LNCaP clone FGC (cell line): ENCODE data around the gene ARF5.

Experiments
- DNase-seq: peaks from one replicate; pipeline ENCODE4 v3.0.0-alpha.2; 2011; ENCODE audit warnings: low read depth
- H3K4me3 ChIP-seq: 2 replicates; pipeline ENCODE4 v1.5.1; 2011; ENCODE audit warnings: mild to moderate bottlenecking, low read depth, low read length, control low read depth
- TF ChIP-seq, protein P1 (sequence below): IDR thresholded peaks from 2 replicates; pipeline ENCODE4 v1.5.1; 2012; ENCODE audit warnings: mild to moderate bottlenecking; ENCODE audit not compliant: control insufficient read depth, insufficient read depth; ENCODE audit errors: extremely low read depth

Gene ARF5

DNA sequence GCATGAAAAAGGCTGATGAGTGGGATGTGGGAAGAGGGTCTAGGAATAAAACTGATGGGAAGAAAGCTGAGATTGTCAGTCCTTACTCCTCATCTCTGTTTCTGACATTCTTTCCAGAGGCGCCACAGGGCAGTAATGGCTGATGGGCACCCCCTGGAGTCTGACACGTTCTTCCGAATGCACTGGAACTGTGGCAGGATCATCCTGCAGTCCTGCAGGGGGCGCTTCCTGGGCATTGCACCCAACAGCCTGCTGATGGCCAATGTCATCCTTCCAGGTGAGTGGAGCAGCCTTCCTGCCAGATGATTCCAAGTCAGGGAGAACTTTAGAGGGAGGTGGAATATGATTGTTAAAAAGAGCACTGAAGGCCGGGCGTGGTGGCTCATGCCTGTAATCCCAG is 10.1 kb downstream of the ARF5 start:
- DNase-seq, result no peak
- TF ChIP-seq, protein P1, sequence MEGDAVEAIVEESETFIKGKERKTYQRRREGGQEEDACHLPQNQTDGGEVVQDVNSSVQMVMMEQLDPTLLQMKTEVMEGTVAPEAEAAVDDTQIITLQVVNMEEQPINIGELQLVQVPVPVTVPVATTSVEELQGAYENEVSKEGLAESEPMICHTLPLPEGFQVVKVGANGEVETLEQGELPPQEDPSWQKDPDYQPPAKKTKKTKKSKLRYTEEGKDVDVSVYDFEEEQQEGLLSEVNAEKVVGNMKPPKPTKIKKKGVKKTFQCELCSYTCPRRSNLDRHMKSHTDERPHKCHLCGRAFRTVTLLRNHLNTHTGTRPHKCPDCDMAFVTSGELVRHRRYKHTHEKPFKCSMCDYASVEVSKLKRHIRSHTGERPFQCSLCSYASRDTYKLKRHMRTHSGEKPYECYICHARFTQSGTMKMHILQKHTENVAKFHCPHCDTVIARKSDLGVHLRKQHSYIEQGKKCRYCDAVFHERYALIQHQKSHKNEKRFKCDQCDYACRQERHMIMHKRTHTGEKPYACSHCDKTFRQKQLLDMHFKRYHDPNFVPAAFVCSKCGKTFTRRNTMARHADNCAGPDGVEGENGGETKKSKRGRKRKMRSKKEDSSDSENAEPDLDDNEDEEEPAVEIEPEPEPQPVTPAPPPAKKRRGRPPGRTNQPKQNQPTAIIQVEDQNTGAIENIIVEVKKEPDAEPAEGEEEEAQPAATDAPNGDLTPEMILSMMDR, result peak; percentile 38
- H3K4me3 ChIP-seq, result no peak overlapping the region

DNA sequence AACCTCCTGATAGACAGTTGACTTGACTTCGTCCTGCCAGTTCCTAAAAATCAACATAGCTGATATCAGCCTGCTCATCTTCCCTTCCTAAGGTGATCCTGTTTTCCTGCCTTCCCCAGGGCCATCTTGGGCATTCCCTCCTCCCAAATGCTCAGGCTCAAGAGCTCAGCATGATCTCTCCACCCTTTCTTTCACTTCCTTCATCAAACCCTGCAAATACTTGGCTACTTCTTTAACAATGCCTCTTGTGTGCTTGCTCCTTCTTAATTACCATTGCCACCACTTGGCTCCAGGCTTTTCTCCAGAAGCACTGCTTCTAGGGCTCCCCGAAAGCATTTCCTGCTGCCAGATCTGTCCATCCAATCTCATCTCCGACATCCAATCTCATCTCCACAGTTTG is 12.7 kb downstream of the ARF5 start:
- TF ChIP-seq, protein P1, result no peak
- no peak for DNase-seq
- no peak overlapping the region for H3K4me3 ChIP-seq

GRCh38 chr7:127608446-127608845 is 20.2 kb downstream of the ARF5 start:
- H3K4me3 ChIP-seq, result no peak overlapping the region
- DNase-seq, result no peak
- TF ChIP-seq, protein P1, result no peak

DNA sequence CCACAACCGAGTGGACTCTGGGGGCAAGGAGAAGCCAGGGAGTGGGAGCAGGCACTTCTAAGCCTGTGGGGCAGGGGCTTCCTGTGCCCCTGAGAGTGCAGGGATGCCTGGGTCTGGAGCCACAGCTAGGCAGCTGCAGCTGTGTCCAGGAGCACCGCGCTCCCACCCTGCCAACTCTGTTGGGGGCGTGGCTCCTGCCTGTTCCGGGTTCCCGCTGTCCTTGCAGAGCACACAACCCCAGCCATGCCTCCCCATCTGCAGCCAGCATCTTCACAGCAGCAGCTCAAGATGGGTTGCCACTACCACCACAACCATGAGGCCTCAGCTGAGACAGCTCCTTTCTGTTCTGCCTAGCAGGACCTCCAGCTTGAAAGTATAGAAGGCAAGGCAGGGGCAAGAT is 21.1 kb downstream of the ARF5 start:
- TF ChIP-seq, protein P1, result no peak
- no peak for DNase-seq

DNA sequence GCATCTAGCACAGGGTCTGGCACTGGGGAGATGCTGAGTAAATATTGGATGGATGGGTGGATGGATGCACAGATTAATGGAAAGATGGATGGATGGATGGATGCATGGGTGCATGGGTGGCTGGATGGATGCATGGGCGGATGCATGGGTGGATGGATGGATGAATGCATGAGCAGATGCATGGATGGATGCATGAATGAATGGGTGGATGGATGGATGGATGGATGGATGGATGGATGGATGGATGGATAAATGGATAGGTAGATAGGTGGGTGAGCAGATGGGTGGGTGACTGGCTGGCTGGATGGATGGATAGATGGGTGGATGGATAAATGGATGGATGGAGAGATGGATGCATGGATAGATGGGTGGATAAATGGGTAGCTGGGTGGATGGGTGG is 24.1 kb downstream of the ARF5 start:
- H3K4me3 ChIP-seq, result no peak overlapping the region
- DNase-seq, result no peak
- TF ChIP-seq, protein P1, result no peak

More for the DNA sequence above, 21.1 kb downstream of the ARF5 start:
- H3K4me3 ChIP-seq, result no peak overlapping the region

DNA sequence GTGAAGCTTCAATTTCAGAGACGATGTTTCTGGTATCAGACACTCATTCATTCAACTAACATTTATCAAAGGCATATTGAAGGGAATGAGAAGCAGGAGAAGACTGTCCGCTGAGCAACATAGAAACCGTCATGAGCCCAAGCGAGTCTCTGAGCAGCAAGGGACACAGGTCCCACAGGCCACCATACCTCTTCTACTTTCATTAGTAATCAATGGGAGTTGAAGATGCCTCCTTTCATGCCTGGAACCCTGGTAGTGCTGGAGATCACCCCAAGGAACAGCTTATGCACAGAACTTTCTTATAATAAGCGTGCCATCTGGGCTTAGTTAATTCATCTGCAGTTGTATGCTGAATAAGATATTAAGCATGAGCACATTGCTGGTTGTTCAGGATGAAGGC is 28.5 kb downstream of the ARF5 start:
- TF ChIP-seq, protein P1, result no peak
- DNase-seq, result no peak
- no peak overlapping the region for H3K4me3 ChIP-seq

GRCh38 chr7:127618042-127618441 is 29.8 kb downstream of the ARF5 start, which contains the start of gene PAX4:
Gene PAX4, minus strand, starts transcription at chr7:127618142. Its CDS starts 2,214 bp downstream, at chr7:127615928.
- H3K4me3 ChIP-seq, result no peak within 1 kb of the TSS
- TF ChIP-seq, protein P1, result no peak
- no peak for DNase-seq
